CD4-positive, alpha-beta T cell treated with Interleukin-12 subunit alpha and Interleukin-12 subunit beta, for 1 hour (primary cell): Measurements from ENCODE around the gene MAP2K5.

Experiments
- DNase-seq: peaks from one replicate; pipeline ENCODE4 v3.0.0-alpha.2; 2020

The MAP2K5 gene

DNA sequence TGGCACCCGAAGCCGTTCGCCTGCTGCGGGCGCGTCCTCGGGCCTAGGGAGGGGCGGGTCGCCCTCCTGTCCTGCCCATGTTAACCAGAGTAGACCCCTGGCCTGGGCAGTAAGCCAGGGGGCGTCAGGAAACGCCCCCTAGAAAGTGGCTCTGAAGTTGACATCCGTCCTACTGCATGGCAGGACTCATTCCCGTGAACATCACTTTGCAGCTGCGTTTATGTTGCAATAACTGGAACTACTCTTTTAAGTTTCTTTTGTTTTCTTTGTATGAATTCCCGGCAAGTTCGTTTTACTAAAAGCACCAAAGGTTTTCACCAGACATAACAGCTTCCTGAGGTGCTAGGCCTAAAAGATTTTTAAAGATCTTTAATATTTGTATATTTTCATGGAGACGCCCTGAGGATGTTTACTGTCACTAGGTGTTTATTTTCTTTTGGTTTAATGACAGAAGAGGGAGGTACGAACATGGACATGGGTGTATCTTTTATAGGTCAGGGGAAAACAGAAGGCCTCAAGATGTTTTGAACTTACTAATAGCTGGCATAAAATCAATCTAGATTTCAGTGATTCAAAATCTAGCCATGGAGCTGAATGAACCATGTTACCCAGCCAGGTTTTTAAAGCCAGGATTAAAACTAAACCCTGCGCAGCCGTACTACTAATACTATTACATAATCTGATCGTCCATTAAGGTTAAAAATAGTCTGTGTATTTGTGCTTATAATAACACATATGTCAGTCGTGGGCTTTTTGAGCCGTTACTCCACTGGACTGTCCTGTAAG lies 20.5 kb upstream of the MAP2K5 start:
- DNase-seq, result peak; percentile 13

- DNase-seq, result no peak
Observed at GRCh38 chr15:67523330-67523729, 19.2 kb upstream of the MAP2K5 start.

GRCh38 chr15:67524235-67524634 lies 18.3 kb upstream of the MAP2K5 start:
- no peak for DNase-seq

GRCh38 chr15:67528513-67528912 lies 14.0 kb upstream of the MAP2K5 start:
- no peak for DNase-seq

GRCh38 chr15:67531379-67531914 lies 11.1 kb upstream of the MAP2K5 start:
- no peak for DNase-seq

GRCh38 chr15:67533873-67534272 lies 8.6 kb upstream of the MAP2K5 start:
- DNase-seq, result no peak

GRCh38 chr15:67534360-67534759 lies 8.1 kb upstream of the MAP2K5 start:
- DNase-seq, result no peak

- no peak for DNase-seq
Observed at GRCh38 chr15:67537771-67538170, 4.7 kb upstream of the MAP2K5 start.

GRCh38 chr15:67543348-67543718 lies 830 bp downstream of the MAP2K5 start:
- no peak for DNase-seq

DNA sequence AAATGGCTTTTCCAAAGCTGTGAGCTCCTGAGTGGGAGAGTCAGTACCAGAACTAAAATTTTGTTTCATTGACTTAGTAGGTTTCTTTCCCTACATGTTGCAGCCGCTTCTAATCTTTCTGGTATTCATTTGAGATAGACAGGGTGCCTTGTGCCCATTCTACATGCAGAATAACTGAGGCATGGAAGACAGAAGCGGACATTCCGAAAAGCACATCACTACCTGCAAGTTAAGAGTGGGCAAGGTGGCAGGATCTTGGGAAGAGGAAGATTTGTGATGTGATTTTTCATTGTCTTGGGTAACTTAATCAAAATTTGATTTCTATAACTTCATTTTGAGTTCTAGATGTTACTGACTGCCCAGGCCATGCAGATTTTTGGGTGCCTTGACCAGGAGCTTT lies 2.0 kb downstream of the MAP2K5 start:
- DNase-seq, result no peak

DNA sequence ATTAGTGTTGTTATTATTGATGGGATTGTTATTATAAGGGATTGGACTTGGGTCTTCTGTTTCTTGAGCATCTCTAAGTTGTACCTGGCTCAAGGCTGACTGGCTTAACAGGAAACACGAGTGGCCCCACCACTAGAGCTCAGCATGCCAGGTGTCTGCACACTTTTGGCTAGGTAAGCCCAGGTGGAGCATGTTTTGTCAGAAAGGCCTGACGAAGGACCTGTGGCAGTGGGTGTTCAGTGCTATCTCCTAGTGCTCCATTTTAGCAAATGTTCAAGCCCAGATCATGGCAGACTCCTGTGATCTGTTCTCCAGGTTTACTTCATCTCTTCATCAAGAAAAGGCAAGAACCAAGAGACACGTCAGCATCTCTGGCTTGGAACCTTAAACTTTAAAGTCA lies 3.4 kb downstream of the MAP2K5 start:
- no peak for DNase-seq

GRCh38 chr15:67547064-67547463 lies 4.6 kb downstream of the MAP2K5 start:
- no peak for DNase-seq

GRCh38 chr15:67547836-67548235 lies 5.3 kb downstream of the MAP2K5 start:
- no peak for DNase-seq

DNA sequence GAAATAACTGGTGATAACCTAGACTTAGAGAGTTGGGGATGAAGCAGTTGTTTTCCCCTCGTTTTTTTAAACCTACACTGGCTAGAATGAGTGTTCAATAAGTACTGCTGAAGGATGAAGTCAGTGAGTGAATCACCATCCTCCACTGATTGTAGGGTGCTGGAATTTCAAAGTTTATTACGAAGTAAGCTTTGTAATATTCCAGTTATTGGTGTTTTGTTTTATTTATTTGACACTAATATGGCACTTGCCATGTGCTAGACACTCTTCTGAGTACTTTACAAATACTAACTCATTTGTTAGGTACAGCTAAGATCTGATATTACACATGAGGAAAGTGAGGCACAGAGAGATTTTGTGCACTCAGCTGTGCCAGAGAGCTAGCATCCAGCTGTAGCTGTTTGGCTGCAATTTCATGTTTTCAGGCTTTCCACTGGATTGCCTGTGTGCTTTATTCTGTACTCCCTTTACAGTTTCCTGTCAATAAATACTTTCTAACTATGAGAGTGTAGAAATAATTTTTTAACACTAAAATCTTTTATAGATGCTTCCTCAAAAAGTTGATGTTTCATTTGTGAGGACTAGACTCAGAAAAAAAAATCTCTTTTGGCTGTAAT lies 5.8 kb downstream of the MAP2K5 start:
- no peak for DNase-seq

DNA sequence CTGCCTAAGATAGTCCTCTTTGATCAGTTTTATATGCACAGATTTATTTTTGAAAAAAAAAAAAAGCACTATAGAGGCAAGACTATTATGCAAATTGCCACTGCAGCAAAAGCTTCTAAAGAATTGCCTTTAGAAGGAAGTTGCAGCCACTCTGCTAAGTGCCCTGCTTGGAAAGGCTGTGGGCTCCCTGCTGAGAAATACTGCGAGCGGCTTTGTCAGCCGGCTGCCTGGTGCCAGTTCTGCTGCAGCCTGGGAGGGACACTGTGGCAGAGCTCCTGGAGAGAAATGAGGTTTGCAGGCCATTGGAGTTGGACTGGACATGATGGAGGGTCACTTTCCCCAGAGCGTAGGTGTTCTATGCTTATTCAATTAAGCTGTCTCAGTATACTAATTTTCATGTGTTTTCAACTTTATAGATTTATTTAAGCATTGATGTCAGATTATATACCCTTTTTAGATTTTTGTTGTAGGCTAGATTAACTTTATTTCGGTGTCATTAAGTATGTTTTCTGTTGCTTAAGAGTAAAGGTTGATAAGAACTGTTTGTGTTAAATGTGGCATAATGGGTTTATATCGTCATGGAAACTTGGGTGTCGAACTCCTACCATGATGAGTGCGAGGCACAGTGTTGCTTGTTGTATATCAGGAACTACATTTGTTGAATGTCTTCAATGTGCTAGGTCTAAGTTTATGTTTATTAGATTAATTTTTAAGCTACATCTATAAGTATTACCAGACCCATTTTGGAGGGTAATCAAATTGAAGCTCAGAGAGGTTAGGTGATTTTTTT lies 6.6 kb downstream of the MAP2K5 start:
- no peak for DNase-seq

GRCh38 chr15:67549736-67550135 lies 7.2 kb downstream of the MAP2K5 start:
- DNase-seq, result no peak

- no peak for DNase-seq
Observed at GRCh38 chr15:67550522-67550921, 8.0 kb downstream of the MAP2K5 start.

GRCh38 chr15:67551207-67551743 lies 8.8 kb downstream of the MAP2K5 start:
- no peak for DNase-seq

GRCh38 chr15:67554580-67554979 lies 12.1 kb downstream of the MAP2K5 start:
- no peak for DNase-seq

DNA sequence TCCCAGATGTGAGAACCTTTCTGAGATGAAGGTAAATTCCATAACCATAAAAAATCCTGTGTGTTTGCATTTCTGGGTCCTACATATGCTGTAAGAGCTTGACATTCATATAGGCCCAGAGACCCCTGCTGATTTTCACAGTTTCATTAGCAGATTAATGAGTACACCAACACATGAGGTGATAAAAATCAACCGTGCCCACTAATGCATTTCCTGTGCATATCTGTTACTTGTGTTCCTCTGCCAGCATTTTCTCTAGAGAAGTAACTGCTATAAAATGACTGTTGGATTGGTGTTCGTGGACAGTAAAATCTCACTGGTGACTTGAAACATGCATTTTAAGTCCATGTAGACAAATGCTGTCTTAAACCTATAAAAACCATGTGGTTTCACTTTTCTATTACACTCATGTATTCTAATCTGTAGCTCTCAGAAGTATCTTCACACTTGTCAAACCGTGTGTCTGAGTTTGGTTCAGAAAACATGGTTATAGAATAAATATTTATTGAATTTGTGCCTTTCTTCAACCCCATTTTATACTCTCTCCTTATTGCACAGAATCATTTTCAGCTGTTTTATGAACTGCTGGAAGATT lies 14.6 kb downstream of the MAP2K5 start:
- DNase-seq, result no peak

- no peak for DNase-seq
Observed at GRCh38 chr15:67558502-67558901, 16.0 kb downstream of the MAP2K5 start.

- DNase-seq, result no peak
Observed at GRCh38 chr15:67559158-67559557, 16.7 kb downstream of the MAP2K5 start.

- no peak for DNase-seq
Observed at GRCh38 chr15:67559576-67559975, 17.1 kb downstream of the MAP2K5 start.
